K562 (cell line): ENCODE measurements around the gene MAGT1. TPM values are rescaled to one million over a fixed set of nuclear protein-coding genes. Genes with fewer than 3 reads are reported as not detected.

Source experiments
- CEBPG ChIP-seq, 3 experiments: fragments of 200-800 bp in 1 of 3; sonication (Bioruptor generic) in 1 of 3; sonication (generic) in 1 of 3; formaldehyde crosslinking in 1 of 3; IDR thresholded peaks in 2 of 3; conservative IDR thresholded peaks in 1 of 3; 2 replicates each; pipeline versions ENCODE4 v1.6.1 to v1.8.0; 2016 to 2022; ENCODE audit warnings: missing compliant biosample characterization in 2 of 3, missing genetic modification characterization in 2 of 3, mild to moderate bottlenecking in 1 of 3, missing genetic modification reagents in 1 of 3
- CHD2 ChIP-seq: IDR thresholded peaks from 2 replicates; pipeline ENCODE4 v1.6.1; 2011; ENCODE audit warnings: low read depth, low read length
- CREM ChIP-seq: IDR thresholded peaks from 2 replicates; pipeline ENCODE4 v1.6.1; 2014; ENCODE audit warnings: antibody characterized with exemption, low read depth
- DPF2 ChIP-seq: fragments of 450-650 bp; IDR thresholded peaks from 2 replicates; pipeline ENCODE4 v1.6.1; 2016
- GATAD2A ChIP-seq: fragments of 450-650 bp; IDR thresholded peaks from 2 replicates; pipeline ENCODE4 v1.6.1; 2017
- HNRNPLL ChIP-seq: fragments of 200-400 bp; formaldehyde crosslinking; IDR thresholded peaks from 2 replicates; pipeline ENCODE4 v1.6.1; 2017; ENCODE audit warnings: low read length, low read depth, mild to moderate bottlenecking; ENCODE audit not compliant: poor library complexity, severe bottlenecking
- JUND ChIP-seq, 2 experiments: IDR thresholded peaks; 2 replicates in 1 of 2; 3 replicates in 1 of 2; pipeline ENCODE4 v1.6.1; 2011; ENCODE audit warnings: borderline replicate concordance in 2 of 2, low read depth in 2 of 2, low read length in 2 of 2, improper control_type of control experiment in 1 of 2, missing biosample characterization in 1 of 2, missing genetic modification characterization in 1 of 2, missing genetic modification reagents in 1 of 2
- MBD1 ChIP-seq: fragments of 250-450 bp; sonication (Bioruptor Pico); IDR thresholded peaks from 2 replicates; pipeline ENCODE4 v1.8.0; 2022; ENCODE audit warnings: inconsistent platforms
- MBD2 ChIP-seq: sonication (generic); IDR thresholded peaks from 2 replicates; pipeline ENCODE4 v1.6.1; 2016; ENCODE audit warnings: low read depth, borderline replicate concordance
- NBN ChIP-seq: fragments of 450-650 bp; IDR thresholded peaks from 2 replicates; pipeline ENCODE4 v1.6.1; 2016; ENCODE audit warnings: low read depth, mild to moderate bottlenecking
- NFIC ChIP-seq: fragments of 450-650 bp; IDR thresholded peaks from 2 replicates; pipeline ENCODE4 v1.6.1; 2017; ENCODE audit warnings: mild to moderate bottlenecking, inconsistent platforms
- NFRKB ChIP-seq: fragments of 450-650 bp; IDR thresholded peaks from 2 replicates; pipeline ENCODE4 v1.6.1; 2016; ENCODE audit warnings: low read depth
- NFYB ChIP-seq: IDR thresholded peaks from 2 replicates; pipeline ENCODE4 v1.6.1; 2011; ENCODE audit warnings: mild to moderate bottlenecking, moderate library complexity; ENCODE audit not compliant: insufficient read length; ENCODE audit errors: extremely low read depth
- POLR2A ChIP-seq: fragments of 450-650 bp; conservative IDR thresholded peaks from 2 replicates; pipeline ENCODE4 v1.6.1; 2016
- POLR2H ChIP-seq: IDR thresholded peaks from 2 replicates; pipeline ENCODE4 v1.6.1; 2016; ENCODE audit warnings: missing genetic modification characterization, low read depth, mild to moderate bottlenecking, control low read depth, missing compliant biosample characterization, moderate library complexity
- SIN3B ChIP-seq: fragments of 450-650 bp; IDR thresholded peaks from 2 replicates; pipeline ENCODE4 v1.6.1; 2017; ENCODE audit warnings: low read depth, mild to moderate bottlenecking, moderate library complexity
- SP1 ChIP-seq: sonication (generic); formaldehyde crosslinking; IDR thresholded peaks from 2 replicates; pipeline ENCODE4 v1.8.1; 2022; ENCODE audit warnings: mild to moderate bottlenecking, missing genetic modification reagents
- TBP ChIP-seq: optimal IDR thresholded peaks from 2 replicates; pipeline ENCODE3; 2011; ENCODE audit warnings: low read depth, low read length, improper control_type of control experiment
- VEZF1 ChIP-seq: fragments of 200-800 bp; sonication (Bioruptor generic); IDR thresholded peaks from 2 replicates; pipeline ENCODE4 v1.6.1; 2017; ENCODE audit warnings: missing genetic modification characterization, missing compliant biosample characterization
- YY1 ChIP-seq, 3 experiments: IDR thresholded peaks; 2 replicates each; pipeline ENCODE4 v1.6.1; 2011; ENCODE audit warnings: low read length in 2 of 3, mild to moderate bottlenecking in 2 of 3, moderate library complexity in 2 of 3, borderline replicate concordance in 1 of 3, control low read depth in 1 of 3, low read depth in 1 of 3; ENCODE audit not compliant: insufficient read depth in 3 of 3, insufficient replicate concordance in 2 of 3, control insufficient read depth in 1 of 3, insufficient read length in 1 of 3; ENCODE audit errors: extremely low read depth in 1 of 3
- ZNF3 ChIP-seq: fragments of 250-450 bp; sonication (Bioruptor Pico); IDR thresholded peaks from 2 replicates; pipeline ENCODE4 v1.5.0; 2021; ENCODE audit warnings: mild to moderate bottlenecking, moderate library complexity
- ZNF717 ChIP-seq: fragments of 250-450 bp; sonication (Bioruptor Pico); IDR thresholded peaks from 2 replicates; pipeline ENCODE4 v1.5.0; 2021
- polyA plus RNA-seq, 8 experiments: library from polyadenylated mRNA; depleted of rRNA in 4 of 8; stranded (reverse) in 5 of 8; unstranded in 3 of 8; fragments of >200 nt; fragmentation: Nextera tagmentation in 2 of 8; fragmentation: Illumina TruSeq in 1 of 8; extraction: Ambion mirVana in 2 of 8; extraction: Trizol in 1 of 8; gene quantifications; 2 replicates each; pipeline versions ENCODE4 v1.2.1 to v1.2.3, GENCODE V29; 2011 to 2014; ENCODE audit warnings: inconsistent platforms in 1 of 8, missing spikeins in 1 of 8
- total RNA-seq, 7 experiments: library from RNA; depleted of rRNA in 6 of 7; stranded (reverse); fragments of >200 nt in 6 of 7; fragmentation: Illumina TruSeq in 2 of 7; extraction: Trizol in 2 of 7; gene quantifications; 2 replicates each; pipeline versions ENCODE4 v1.2.1 to v1.2.3, GENCODE V29; 2011 to 2021; ENCODE audit warnings: low replicate concordance in 1 of 7

MAGT1 gene
- total and polyA plus RNA-seq, 9 of the 15 experiments (the other 6 are each of a cell fraction or from before 2014, with no cell fraction given) = 15.5 to 46.2 (median 28.8) TPM

DNA sequence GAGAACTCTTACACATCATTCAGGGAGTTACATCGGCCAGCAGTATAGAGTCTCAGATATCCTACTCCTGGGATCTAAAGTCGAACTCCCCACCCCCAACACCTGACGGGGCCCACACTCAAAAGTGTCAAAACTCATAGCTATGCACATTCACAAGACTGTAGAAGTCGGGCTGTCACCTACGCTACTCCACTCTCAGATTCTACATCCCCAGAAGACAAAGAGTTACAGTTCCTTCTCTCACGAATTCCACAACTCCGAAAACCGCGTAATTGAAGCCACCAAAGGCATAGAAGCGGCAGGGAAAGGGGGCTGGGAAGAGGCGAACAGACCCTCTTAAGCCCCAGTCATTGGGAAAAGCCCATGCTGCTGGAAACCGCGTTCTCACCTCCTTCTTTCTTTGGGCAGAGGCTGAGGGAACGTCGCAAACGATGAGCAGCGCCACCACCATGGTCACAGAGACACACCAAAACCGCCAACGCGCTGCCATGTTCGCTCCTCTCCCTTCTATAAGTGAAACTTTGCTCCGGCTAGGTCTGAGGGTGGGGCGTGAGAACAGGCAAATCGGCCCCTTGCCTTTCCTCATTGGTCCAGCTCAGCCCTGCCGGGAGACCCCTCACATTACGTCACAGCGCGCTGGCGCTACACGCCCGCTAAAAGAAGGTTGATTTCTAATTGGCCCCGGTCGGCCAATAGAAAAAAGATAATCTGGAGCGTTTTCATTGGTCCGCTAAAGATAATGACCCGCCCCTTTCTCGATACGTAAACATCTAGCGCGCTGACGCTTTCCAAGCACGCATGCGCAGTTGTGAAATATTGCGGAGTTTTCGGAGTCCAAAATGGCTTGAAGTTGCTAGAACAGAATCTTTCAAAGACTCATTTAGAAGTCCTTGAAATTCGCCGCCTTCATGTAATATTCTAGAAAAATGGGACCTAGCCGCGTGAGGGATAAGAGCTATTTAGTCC lies at the start of gene MAGT1 (continued):
- TF ChIP-seq CEBPG (CRISPR knock-in tag; IDR thresholded peaks at IDR 0.05) (0 out of 2 replicates have a peak, but pooled peaks have one; percentile 26), CEBPG (tag; conservative IDR thresholded peaks at IDR 0.05 in 1 of 2, IDR thresholded peaks at IDR 0.05 in 1 of 2) (peak; percentile 61 to 73; a peak in 3 of 4 replicates), GATAD2A (no peak), POLR2H (tag) (peak; percentile 72; the same call in 1 of the 2 replicates), POLR2A (peak; percentile 83), NBN (peak; percentile 64; the same call in 1 of the 2 replicates), SIN3B (peak; percentile 47; the same call in 1 of the 2 replicates), NFIC (0 out of 2 replicates have a peak, but pooled peaks have one; percentile 10), YY1 (IDR thresholded peaks at IDR 0.05; ENCODE audit: borderline replicate concordance in 1 of 3, control insufficient read depth in 1 of 3, extremely low read depth in 1 of 3, insufficient read depth in 3 of 3, insufficient read length in 1 of 3, insufficient replicate concordance in 2 of 3, low read depth in 1 of 3, low read length in 2 of 3) (peak in 2 of 3 experiments; percentile 65 to 83), MBD2 (0 out of 2 replicates have a peak, but pooled peaks have one; percentile 34), CREM (peak; percentile 91), ZNF717 (CRISPR knock-in tag) (no peak), TBP (peak; percentile 52), DPF2 (0 out of 2 replicates have a peak, but pooled peaks have one; percentile 14), NFYB (peak; percentile 37), CHD2 (no peak), ZNF3 (CRISPR knock-in tag) (no peak), VEZF1 (peak; percentile 49), MBD1 (CRISPR knock-in tag) (no peak), JUND (IDR thresholded peaks at IDR 0.05; ENCODE audit: borderline replicate concordance, low read depth, low read length) (peak; percentile 51; the same call in 1 of the 2 replicates), JUND (tag; IDR thresholded peaks at IDR 0.05; ENCODE audit: borderline replicate concordance, low read depth, low read length) (no peak; the same call in 2 of the 3 replicates), NFRKB (no peak), SP1 (peak; percentile 38; the same call in 1 of the 2 replicates), HNRNPLL (peak; percentile 56)
